GM23338 (cell line): ENCODE results near the gene LHB. TPM values are rescaled to one million over a fixed set of nuclear protein-coding genes. Genes with fewer than 3 reads are reported as not detected.
A peak's percentile ranks its signal among the peaks of the same experiment; 100 is the strongest.

Experiments used
- ATAC-seq: fragments of 200-7000 bp; cut with Tn5 transposase; 3 replicates; pipeline ENCODE4 v1.9.1; 2020
- DNase-seq: peaks from one replicate; pipeline ENCODE4 v3.0.0-alpha.2; 2015; ENCODE audit warnings: low spot score
- H2AFZ ChIP-seq: fragments of 200-600 bp; sonication (generic); 2 replicates; pipeline ENCODE4 v1.8.0; 2016; ENCODE audit warnings: antibody characterized with exemption, mild to moderate bottlenecking, moderate library complexity
- H3F3A ChIP-seq: fragments of 200-600 bp; sonication (generic); replicated peaks from 2 replicates; pipeline ENCODE4 v1.8.0; 2017; ENCODE audit warnings: antibody characterized with exemption, mixed run types, low read depth
- H3K27ac ChIP-seq: fragments of 200-600 bp; sonication (generic); 2 replicates; pipeline ENCODE4 v1.6.1; 2016; ENCODE audit warnings: low read depth
- H3K27me3 ChIP-seq: fragments of 200-600 bp; sonication (generic); 2 replicates; pipeline ENCODE4 v1.8.0; 2016; ENCODE audit warnings: mild to moderate bottlenecking, mixed run types, moderate library complexity; ENCODE audit not compliant: insufficient read depth
- H3K36me3 ChIP-seq: fragments of 200-600 bp; sonication (generic); 2 replicates; pipeline ENCODE4 v1.8.0; 2016; ENCODE audit warnings: mild to moderate bottlenecking; ENCODE audit not compliant: insufficient read depth
- H3K4me1 ChIP-seq: fragments of 200-600 bp; sonication (generic); 2 replicates; pipeline ENCODE4 v1.8.0; 2016; ENCODE audit warnings: mild to moderate bottlenecking, moderate library complexity; ENCODE audit not compliant: insufficient read depth
- H3K4me2 ChIP-seq: fragments of 200-600 bp; sonication (generic); 2 replicates; pipeline ENCODE4 v1.7.1; 2017; ENCODE audit warnings: mixed run types
- H3K4me3 ChIP-seq: fragments of 200-600 bp; sonication (generic); 2 replicates; pipeline ENCODE4 v1.6.1; 2016; ENCODE audit warnings: mixed run types
- H3K79me2 ChIP-seq: fragments of 200-600 bp; sonication (generic); replicated peaks from 2 replicates; pipeline ENCODE4 v1.8.0; 2017; ENCODE audit warnings: mild to moderate bottlenecking; ENCODE audit not compliant: insufficient read depth
- H3K9me2 ChIP-seq: fragments of 200-600 bp; sonication (generic); 2 replicates; pipeline ENCODE4 v1.8.0; 2017; ENCODE audit not compliant: insufficient read depth
- H4K20me1 ChIP-seq: fragments of 200-600 bp; sonication (generic); replicated peaks from 2 replicates; pipeline ENCODE4 v1.8.0; 2017; ENCODE audit warnings: mild to moderate bottlenecking; ENCODE audit not compliant: insufficient read depth
- H3K27ac Mint-ChIP-seq: 2 replicates; pipeline ENCODE4 v1.8.0; 2020; ENCODE audit warnings: inconsistent platforms, mild to moderate bottlenecking, moderate library complexity, mixed read lengths
- H3K27me3 Mint-ChIP-seq: 3 replicates; pipeline ENCODE4 v1.8.0; 2022; ENCODE audit warnings: low read depth, mild to moderate bottlenecking, moderate library complexity, mixed read lengths, inconsistent platforms; ENCODE audit not compliant: insufficient read depth, poor library complexity
- H3K36me3 Mint-ChIP-seq: 3 replicates; pipeline ENCODE4 v1.8.0; 2021; ENCODE audit warnings: low read depth, mild to moderate bottlenecking, inconsistent platforms, moderate library complexity, mixed read lengths
- H3K4me1 Mint-ChIP-seq: 3 replicates; pipeline ENCODE4 v1.8.0; 2020; ENCODE audit warnings: mild to moderate bottlenecking, inconsistent platforms, mixed read lengths
- H3K4me3 Mint-ChIP-seq: 3 replicates; pipeline ENCODE4 v1.8.0; 2021; ENCODE audit warnings: moderate library complexity, mild to moderate bottlenecking, inconsistent platforms, mixed read lengths
- H3K9me3 Mint-ChIP-seq: 3 replicates; pipeline ENCODE4 v1.8.0; 2020; ENCODE audit warnings: moderate library complexity, mild to moderate bottlenecking, inconsistent platforms, mixed read lengths
- CREB1 ChIP-seq: fragments of 250-450 bp; sonication (Bioruptor Pico); IDR thresholded peaks from 2 replicates; pipeline ENCODE4 v1.5.0; 2020; ENCODE audit warnings: low read depth, mild to moderate bottlenecking, moderate library complexity
- CTCF ChIP-seq, 2 experiments: fragments of 200-600 bp in 1 of 2; sonication (generic) in 1 of 2; conservative IDR thresholded peaks; 2 replicates each; pipeline versions ENCODE4 v1.5.1 to v1.6.1; 2016 to 2017; ENCODE audit warnings: antibody characterized with exemption in 2 of 2, low read depth in 2 of 2, mild to moderate bottlenecking in 2 of 2, moderate library complexity in 1 of 2
- EZH2 ChIP-seq: fragments of 200-600 bp; sonication (generic); IDR thresholded peaks from one replicate; pipeline ENCODE4 v1.8.0; 2017; ENCODE audit warnings: antibody characterized with exemption, mild to moderate bottlenecking, low read depth; ENCODE audit not compliant: unreplicated experiment
- EZH2phosphoT487 ChIP-seq: fragments of 200-600 bp; sonication (generic); IDR thresholded peaks from one replicate; pipeline ENCODE4 v1.8.1; 2018; ENCODE audit warnings: antibody characterized with exemption; ENCODE audit not compliant: unreplicated experiment
- JUNB ChIP-seq: IDR thresholded peaks from one replicate; pipeline ENCODE4 v1.6.1; 2016; ENCODE audit warnings: antibody characterized with exemption; ENCODE audit not compliant: unreplicated experiment
- NANOG ChIP-seq: IDR thresholded peaks from 2 replicates; pipeline ENCODE4 v1.6.1; 2016; ENCODE audit warnings: antibody characterized with exemption, borderline replicate concordance
- POLR2AphosphoS5 ChIP-seq: IDR thresholded peaks from 2 replicates; pipeline ENCODE4 v1.6.1; 2016; ENCODE audit warnings: antibody characterized with exemption, low read depth
- STAT1 ChIP-seq: IDR thresholded peaks from one replicate; pipeline ENCODE4 v1.6.1; 2016; ENCODE audit warnings: antibody characterized with exemption; ENCODE audit not compliant: unreplicated experiment
- ZNF114 ChIP-seq: fragments of 250-450 bp; sonication (Bioruptor Pico); IDR thresholded peaks from 2 replicates; pipeline ENCODE4 v1.5.0; 2020; ENCODE audit warnings: mild to moderate bottlenecking, moderate library complexity
- ZNF331 ChIP-seq: fragments of 250-450 bp; sonication (Bioruptor Pico); IDR thresholded peaks from 2 replicates; pipeline ENCODE4 v1.5.0; 2020; ENCODE audit warnings: low read depth, mild to moderate bottlenecking, moderate library complexity
- ZNF462 ChIP-seq: fragments of 250-450 bp; sonication (Bioruptor Pico); IDR thresholded peaks from 2 replicates; pipeline ENCODE4 v1.5.0; 2020; ENCODE audit warnings: mild to moderate bottlenecking, moderate library complexity
- polyA plus RNA-seq: library from polyadenylated mRNA; unstranded; fragments of >200 nt; fragmentation: Nextera tagmentation; extraction: Ambion mirVana; gene quantifications from 2 replicates; pipeline ENCODE4 v1.2.1, GENCODE V29; 2016
- total RNA-seq: library from RNA; depleted of rRNA; stranded (reverse); fragments of >200 nt; shearing (Covaris generic); gene quantifications from 2 replicates; pipeline ENCODE4 v1.2.3, GENCODE V29; 2014
- TF ChIP-seq, protein P1 (sequence below): IDR thresholded peaks from 2 replicates; pipeline ENCODE4 v1.6.1; 2016; ENCODE audit warnings: antibody characterized with exemption
- TF ChIP-seq, protein P2 (sequence below): IDR thresholded peaks from one replicate; pipeline ENCODE4 v1.6.1; 2018; ENCODE audit warnings: antibody characterized with exemption; ENCODE audit not compliant: unreplicated experiment

Gene LHB
- total and polyA plus RNA-seq, 2 experiments from 2014 or later: 0.76 TPM; not detected in 1

DNA sequence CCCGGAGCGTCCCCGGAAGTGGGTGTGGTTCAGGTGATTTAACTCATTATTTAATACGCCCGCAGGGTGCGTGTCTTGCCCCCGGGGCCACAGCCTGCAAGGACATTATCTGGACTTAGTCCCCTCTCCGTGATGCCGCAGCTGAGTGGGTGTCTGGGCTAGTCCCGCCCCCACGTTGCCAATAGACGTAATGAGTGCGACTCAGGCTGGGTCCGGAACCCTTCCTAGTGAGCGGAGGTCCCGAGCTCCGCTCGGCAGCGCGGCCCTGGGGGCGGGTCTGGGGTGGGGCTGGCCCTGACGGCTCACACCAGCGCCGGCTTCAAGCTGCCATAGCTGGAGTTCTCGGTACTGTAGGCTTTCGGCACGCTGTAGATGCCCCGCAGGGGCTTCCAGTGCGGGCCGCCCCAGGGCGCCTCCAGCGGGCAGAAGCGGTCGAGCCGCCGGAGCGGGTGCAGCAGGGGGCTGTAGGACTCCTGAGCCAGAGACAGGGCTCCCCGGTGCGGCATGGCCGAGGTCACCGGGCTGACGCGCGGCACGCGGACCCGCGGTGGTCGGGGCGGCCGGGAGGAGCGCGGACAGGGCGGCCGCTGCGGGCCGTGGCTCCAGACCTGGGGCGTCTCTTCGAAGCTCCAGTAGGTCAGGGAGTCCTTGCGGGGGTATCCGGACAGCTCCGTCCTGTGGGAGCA is 918 bp upstream of the LHB start:
- ATAC-seq (peak; percentile 67), DNase-seq (peak; percentile 83)
- H3K27ac ChIP-seq: no peak overlapping the region
- no peaks in the 10 kb centered on the region for H3K36me3 ChIP-seq
- Mint-ChIP-seq H3K27me3 (peaks cover 31% of the 10 kb centered on the region), H3K27ac (no peak overlapping the region), H3K36me3 (peaks cover 25% of the 10 kb centered on the region), H3K9me3 (peaks cover 3% of the 10 kb centered on the region; the same call in 1 of the 3 replicates), H3K4me3 (peak overlapping the region; percentile 69; the same call in 2 of the 3 replicates), H3K4me1 (peaks cover 22% of the 10 kb centered on the region)
- H3K4me1 ChIP-seq: peaks cover 19% of the 10 kb centered on the region; the same call in 1 of the 2 replicates
- H4K20me1 ChIP-seq: no peaks in the 10 kb centered on the region; the same call in 1 of the 2 replicates
- peaks cover 35% of the 10 kb centered on the region for H3K27me3 ChIP-seq
- peak overlapping the region; percentile 64 for H3K4me3 ChIP-seq
- H3K4me2 ChIP-seq: peak overlapping the region; percentile 92
- no peaks in the 10 kb centered on the region for H3K79me2 ChIP-seq
- H3K9me2 ChIP-seq: no peaks in the 10 kb centered on the region
- 0 out of 2 replicates have a peak, but pooled peaks cover 3% of the 10 kb centered on the region for H3F3A ChIP-seq
- TF ChIP-seq POLR2AphosphoS5 (peak; percentile 12; the same call in 1 of the 2 replicates), EZH2 (no peak), CREB1 (CRISPR knock-in tag) (0 out of 2 replicates have a peak, but pooled peaks have one; percentile 19), ZNF462 (CRISPR knock-in tag) (no peak), JUNB (no peak), CTCF (conservative IDR thresholded peaks at IDR 0.05; ENCODE audit: low read depth in 2 of 2) (peak in 1 of 2 experiments; percentile 34; a peak in 3 of 4 replicates), ZNF114 (no peak), NANOG (no peak), EZH2phosphoT487 (no peak), STAT1 (no peak), ZNF331 (no peak)
- TF ChIP-seq, protein P1, sequence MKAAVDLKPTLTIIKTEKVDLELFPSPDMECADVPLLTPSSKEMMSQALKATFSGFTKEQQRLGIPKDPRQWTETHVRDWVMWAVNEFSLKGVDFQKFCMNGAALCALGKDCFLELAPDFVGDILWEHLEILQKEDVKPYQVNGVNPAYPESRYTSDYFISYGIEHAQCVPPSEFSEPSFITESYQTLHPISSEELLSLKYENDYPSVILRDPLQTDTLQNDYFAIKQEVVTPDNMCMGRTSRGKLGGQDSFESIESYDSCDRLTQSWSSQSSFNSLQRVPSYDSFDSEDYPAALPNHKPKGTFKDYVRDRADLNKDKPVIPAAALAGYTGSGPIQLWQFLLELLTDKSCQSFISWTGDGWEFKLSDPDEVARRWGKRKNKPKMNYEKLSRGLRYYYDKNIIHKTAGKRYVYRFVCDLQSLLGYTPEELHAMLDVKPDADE: no peak
- TF ChIP-seq, protein P2, sequence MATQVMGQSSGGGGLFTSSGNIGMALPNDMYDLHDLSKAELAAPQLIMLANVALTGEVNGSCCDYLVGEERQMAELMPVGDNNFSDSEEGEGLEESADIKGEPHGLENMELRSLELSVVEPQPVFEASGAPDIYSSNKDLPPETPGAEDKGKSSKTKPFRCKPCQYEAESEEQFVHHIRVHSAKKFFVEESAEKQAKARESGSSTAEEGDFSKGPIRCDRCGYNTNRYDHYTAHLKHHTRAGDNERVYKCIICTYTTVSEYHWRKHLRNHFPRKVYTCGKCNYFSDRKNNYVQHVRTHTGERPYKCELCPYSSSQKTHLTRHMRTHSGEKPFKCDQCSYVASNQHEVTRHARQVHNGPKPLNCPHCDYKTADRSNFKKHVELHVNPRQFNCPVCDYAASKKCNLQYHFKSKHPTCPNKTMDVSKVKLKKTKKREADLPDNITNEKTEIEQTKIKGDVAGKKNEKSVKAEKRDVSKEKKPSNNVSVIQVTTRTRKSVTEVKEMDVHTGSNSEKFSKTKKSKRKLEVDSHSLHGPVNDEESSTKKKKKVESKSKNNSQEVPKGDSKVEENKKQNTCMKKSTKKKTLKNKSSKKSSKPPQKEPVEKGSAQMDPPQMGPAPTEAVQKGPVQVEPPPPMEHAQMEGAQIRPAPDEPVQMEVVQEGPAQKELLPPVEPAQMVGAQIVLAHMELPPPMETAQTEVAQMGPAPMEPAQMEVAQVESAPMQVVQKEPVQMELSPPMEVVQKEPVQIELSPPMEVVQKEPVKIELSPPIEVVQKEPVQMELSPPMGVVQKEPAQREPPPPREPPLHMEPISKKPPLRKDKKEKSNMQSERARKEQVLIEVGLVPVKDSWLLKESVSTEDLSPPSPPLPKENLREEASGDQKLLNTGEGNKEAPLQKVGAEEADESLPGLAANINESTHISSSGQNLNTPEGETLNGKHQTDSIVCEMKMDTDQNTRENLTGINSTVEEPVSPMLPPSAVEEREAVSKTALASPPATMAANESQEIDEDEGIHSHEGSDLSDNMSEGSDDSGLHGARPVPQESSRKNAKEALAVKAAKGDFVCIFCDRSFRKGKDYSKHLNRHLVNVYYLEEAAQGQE: no peak
- no peak overlapping the region for H2AFZ ChIP-seq
